ENCODE results near the gene LMF1.
"Not testable (repeated sequence)": the region's sequence is repeated elsewhere in the genome, so short reads cannot be mapped to it uniquely, and the experiment has no call there.

Gene LMF1

GRCh38 chr16:898761-899682 is 71.8 kb downstream of the LMF1 start:
- in situ Hi-C loops (cut with MboI; ENCODE audit: low sequenced_read_pairs) = no loop called here

GRCh38 chr16:898216-898615 is 72.6 kb downstream of the LMF1 start:
- in situ Hi-C loops (cut with MboI; ENCODE audit: low sequenced_read_pairs) = no loop called here

- in situ Hi-C loops (cut with MboI; ENCODE audit: low sequenced_read_pairs) = no loop called here
These were observed 73.1 kb downstream of the LMF1 start for GRCh38 chr16:897701-898100.

GRCh38 chr16:897200-897543 is 73.6 kb downstream of the LMF1 start:
- in situ Hi-C loops (cut with MboI; ENCODE audit: low sequenced_read_pairs) = no loop called here

GRCh38 chr16:896261-897199 is 74.3 kb downstream of the LMF1 start:
- in situ Hi-C loops (cut with MboI; ENCODE audit: low sequenced_read_pairs) = no loop called here

- in situ Hi-C loops (cut with MboI; ENCODE audit: low sequenced_read_pairs) = no loop called here
These were observed 75.4 kb downstream of the LMF1 start for GRCh38 chr16:895371-895770.

GRCh38 chr16:894841-895240 is 75.9 kb downstream of the LMF1 start:
- in situ Hi-C loops (cut with MboI; ENCODE audit: low sequenced_read_pairs) = no loop called here

- in situ Hi-C loops (cut with MboI; ENCODE audit: low sequenced_read_pairs) = no loop called here
These were observed 76.6 kb downstream of the LMF1 start for GRCh38 chr16:894136-894535.

- in situ Hi-C loops (cut with MboI; ENCODE audit: low sequenced_read_pairs) = no loop called here
These were observed 77.4 kb downstream of the LMF1 start for GRCh38 chr16:893360-893759.

- in situ Hi-C loops (cut with MboI; ENCODE audit: low sequenced_read_pairs) = no loop called here
These were observed 78.1 kb downstream of the LMF1 start for GRCh38 chr16:892536-893255.

GRCh38 chr16:892006-892405 is 78.8 kb downstream of the LMF1 start:
- in situ Hi-C loops (cut with MboI; ENCODE audit: low sequenced_read_pairs) = no loop called here

- in situ Hi-C loops (cut with MboI; ENCODE audit: low sequenced_read_pairs) = no loop called here
These were observed 79.4 kb downstream of the LMF1 start for GRCh38 chr16:891353-891740.

GRCh38 chr16:890716-891352 is 80.0 kb downstream of the LMF1 start:
- in situ Hi-C loops (cut with MboI; ENCODE audit: low sequenced_read_pairs) = no loop called here

- in situ Hi-C loops (cut with MboI; ENCODE audit: low sequenced_read_pairs) = no loop called here
These were observed 80.6 kb downstream of the LMF1 start for GRCh38 chr16:890217-890616.

- in situ Hi-C loops (cut with MboI; ENCODE audit: low sequenced_read_pairs) = no loop called here
These were observed 81.2 kb downstream of the LMF1 start for GRCh38 chr16:889586-889985.

GRCh38 chr16:888901-889570 is 81.7 kb downstream of the LMF1 start:
- in situ Hi-C loops (cut with MboI; ENCODE audit: low sequenced_read_pairs) = no loop called here

GRCh38 chr16:888456-888855 is 82.3 kb downstream of the LMF1 start:
- in situ Hi-C loops (cut with MboI; ENCODE audit: low sequenced_read_pairs) = not testable (repeated sequence)

GRCh38 chr16:887846-888245 is 82.9 kb downstream of the LMF1 start:
- in situ Hi-C loops (cut with MboI; ENCODE audit: low sequenced_read_pairs) = no loop called here

GRCh38 chr16:886802-887731 is 83.7 kb downstream of the LMF1 start:
- in situ Hi-C loops (cut with MboI; ENCODE audit: low sequenced_read_pairs) = no loop called here

Measured in HL-60/S4 treated with retinoic acid at 250 ng/mL for 4 days and 3 days (cell line).